GM21786 (cell line): ENCODE data around the gene TNFRSF12A.

ENCODE experiments used
- ATAC-seq: cut with Tn5 transposase; IDR thresholded peaks from one replicate; pipeline ENCODE4 v1.9.1; 2021; ENCODE audit not compliant: unreplicated experiment

The TNFRSF12A gene

DNA sequence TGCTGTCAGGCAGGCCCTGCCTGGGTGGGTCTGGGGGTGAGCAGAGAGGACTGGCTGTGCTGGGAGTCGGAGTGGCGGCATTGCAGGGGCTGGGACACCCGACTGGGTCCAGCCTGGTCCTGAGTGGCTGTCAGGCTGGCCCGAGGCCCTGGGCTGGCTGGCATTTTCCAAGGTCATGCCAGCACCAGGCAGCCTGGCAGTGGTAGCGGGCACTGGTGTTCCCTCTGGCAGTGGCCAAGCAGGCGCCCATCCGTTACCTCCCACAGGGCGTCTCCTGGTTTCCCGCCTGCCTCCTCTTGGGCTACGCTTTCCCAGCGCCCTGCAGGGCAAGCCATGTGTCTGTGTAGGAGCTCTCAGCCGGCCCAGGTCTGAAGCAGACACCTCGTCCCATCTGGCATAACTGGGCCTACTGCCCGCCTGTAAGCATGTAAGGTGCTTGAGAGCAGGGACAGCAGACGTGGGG, 34.2 kb upstream of the TNFRSF12A start:
- no peak for ATAC-seq

DNA sequence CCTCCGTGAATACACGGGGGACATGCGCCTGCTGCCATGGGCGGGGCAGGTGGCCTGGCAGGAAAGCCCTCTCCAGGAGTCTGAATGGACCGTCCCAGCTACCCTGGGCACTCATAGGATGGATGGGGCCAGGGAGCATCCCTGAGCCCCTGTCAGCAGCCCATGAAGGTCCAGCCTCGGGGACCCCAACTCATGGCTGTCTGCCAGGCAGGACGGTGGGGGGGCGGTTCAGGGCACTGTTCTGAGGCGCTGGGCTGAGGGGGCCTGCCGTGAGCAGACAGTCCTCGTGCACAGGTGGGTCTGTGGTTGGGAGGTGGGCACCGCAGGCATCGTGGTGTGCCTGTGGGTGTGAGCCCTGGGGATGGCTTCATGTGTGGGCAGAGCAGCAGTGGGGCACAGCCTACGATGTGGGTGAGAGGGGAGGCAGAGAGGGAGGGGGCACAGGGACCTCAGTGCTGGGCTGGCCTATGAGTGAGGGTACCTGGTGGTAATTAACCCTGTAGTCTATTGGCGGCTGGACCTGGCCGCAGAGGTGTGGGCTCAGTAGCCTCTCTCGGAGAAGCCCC, 33.5 kb upstream of the TNFRSF12A start:
- ATAC-seq: no peak

DNA sequence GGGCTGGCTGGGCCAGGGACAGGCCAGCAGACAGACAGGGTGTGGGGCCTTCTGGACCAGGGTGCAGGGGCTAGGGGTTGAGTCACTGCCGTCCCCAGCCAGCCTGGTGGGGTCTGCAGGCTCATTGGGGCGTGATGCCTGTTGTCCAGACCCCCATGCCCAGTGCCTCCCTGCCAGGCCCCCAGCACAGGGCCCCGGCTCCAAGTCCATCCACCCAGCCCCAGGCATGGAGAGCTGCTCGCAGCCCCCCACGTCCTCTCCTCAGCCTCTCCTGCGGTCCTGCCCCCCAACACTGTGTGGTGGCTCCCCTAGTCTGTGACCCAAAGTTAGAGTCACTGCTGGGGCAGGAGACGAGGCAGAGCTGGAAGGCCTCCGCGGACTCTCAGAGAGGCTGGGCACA, 32.9 kb upstream of the TNFRSF12A start:
- no peak for ATAC-seq

DNA sequence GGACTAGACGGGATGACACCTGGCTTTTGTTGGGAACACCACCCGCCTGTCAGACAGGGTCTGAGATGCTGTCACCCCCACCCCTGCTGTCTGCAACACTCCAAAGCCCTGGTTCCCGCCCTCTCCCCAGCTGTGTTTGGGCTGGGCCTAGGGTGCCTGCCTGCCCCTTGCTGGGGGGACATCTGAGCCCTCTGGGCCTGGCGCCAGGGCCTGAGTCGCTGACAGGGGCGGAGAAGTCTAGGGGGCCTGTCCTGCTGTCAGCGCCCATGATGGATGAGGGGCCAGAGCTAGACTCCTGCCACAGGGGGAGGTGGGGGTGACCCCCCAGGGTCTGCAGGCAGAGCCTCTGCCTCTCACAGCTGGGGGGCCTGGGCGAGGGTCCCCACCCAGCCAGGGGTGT, 32.3 kb upstream of the TNFRSF12A start:
- ATAC-seq: no peak

DNA sequence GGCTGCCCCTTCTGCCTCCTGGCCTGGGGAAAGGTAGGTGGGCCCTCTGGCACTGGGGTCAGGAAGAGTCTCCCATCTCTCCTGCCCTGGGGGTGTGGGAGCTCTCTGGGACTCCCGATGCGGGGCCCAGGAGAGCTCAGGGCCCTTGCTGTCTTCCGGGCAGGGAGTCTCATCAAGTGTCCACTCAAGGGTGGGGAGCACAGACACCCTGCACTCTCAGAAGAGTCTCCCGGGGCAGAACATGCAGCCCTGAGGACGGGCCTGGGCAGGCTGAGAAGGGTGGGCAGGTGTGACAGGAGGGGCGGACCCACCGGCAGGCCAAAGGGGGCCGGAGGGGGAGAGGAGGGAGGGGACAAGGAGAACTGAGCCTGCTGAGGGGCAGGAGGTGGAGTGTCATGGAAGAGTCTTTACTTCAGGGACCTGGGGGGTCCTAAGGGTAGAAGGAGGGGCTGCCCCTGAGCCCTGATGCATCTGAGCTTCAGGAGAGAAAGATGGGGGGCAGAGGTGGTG, 31.5 kb upstream of the TNFRSF12A start:
- ATAC-seq: no peak

DNA sequence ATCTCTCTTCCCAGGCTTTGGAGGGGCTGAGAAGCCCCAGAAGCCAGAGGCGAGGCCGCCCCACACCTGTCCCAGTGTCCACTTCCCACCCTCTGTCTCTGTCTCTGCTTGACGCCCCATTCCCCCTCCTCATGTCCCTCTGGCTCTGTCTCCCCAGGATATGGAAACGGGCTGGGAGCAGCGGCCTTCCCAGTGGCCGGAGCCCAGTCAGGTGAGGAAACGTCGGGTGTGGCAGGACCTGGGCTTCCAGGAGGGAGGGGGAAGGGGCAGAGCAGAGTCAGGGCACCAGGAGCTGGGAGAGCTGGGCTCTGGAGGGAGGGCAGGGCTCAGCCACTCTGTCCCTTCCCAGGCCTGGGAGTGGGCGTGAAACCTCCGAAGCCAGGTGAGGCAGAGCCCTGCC, 29.3 kb upstream of the TNFRSF12A start:
- ATAC-seq: no peak

DNA sequence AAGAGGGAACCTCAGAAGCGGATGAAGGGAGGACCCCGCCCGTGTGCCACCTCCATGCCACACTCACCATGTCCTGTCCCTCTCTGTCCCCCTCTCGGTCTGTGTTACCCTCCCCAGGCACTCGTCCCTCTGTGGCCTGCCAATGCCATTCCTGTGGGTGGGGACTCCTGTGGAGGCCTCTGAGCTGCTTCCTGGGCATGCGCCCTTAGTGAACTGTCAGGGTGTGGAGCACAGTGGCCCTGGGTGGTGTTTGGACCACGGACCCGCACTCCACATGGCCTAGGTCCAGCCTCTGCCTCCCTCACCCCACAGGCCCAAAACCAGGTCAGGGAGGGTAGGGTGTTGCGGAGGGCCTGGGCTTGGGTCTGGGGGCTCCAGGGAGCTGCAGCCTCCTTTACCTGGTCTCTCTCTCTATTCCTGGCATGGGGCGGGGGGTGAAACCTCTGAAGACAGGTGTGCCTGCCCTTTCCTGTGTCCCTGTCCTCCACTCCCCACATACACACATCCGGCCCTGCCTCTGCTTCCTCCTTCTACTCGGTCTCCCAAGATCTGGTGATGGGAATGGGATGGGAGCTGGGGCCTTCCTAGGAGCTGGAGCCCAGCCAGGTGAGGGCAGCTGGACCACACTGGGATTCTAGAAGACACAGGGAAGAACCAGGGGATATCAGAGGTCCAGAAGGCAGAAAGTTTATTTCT, 28.5 kb upstream of the TNFRSF12A start:
- no peak for ATAC-seq

DNA sequence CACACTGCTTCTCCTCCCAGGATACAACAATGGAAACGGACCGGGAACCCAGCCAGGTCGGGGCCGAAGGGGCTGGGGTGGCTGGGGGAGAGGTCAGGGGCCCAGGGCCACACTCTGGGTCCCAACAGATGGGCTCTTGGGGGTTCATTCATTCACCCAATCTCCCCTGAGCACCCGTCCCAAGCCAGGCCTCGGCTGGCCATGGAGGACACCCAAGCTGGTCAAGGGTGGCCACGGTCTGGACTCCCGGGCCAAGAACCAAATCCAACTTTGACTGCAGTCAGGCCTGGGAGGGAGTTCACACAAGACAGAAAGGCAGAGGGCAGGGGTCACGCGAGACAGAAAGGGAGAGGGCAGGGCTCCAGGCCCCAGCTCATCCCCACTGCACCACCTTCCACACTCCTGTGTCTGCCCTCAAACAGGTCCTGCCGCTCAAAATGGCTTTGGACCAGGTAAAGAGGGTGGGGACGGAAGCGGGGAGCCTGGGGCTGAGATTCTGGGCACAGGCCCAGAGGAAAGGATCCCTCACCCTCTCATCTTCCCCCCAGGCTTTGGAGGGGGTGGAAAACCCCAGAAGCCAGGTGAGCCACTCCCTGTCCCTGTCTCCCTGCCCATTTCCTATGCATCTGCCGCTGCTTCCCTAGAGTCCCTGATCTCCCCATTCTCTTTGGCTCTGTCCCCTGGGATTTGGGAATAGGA, 27.6 kb upstream of the TNFRSF12A start:
- no peak for ATAC-seq

DNA sequence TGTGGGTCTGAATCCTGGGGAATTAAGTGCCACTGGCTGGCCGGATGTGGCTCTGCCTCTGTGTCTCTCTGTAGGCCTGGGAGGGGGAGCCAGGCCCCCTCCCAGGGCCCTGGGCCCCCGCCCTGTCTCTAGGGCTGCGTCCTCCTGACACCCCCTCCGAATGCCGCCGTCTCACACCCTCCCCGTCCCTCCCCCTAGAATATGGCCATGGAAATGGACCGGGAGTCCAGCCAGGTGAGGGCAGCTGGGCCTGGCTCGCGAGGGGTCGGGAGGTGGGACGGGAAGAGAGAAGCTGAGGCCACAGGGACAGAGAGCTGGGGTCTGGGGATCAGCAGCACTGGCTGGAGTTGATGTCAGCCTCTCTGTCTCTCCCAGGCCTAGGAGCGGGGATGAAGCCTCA, 23.9 kb upstream of the TNFRSF12A start:
- no peak for ATAC-seq

DNA sequence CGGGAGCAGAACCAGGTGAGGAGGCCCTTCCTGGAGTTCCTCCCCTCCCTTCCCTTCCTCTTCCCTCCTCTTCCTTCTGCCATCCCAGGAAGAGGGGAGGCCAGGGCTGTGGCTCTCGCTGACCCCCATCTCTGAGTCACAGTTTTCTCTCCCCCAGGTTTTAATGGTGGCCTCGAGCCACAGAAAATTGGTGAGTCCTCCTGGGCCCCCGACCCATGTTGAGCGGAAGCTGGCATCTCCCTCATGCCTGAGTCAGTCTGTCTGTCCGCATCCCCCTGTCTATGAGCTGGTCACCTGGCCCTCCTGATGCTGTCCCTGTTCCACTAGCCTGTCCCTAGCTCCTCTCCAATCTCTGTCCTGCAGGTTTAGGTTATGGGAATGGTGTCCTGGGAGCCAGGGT, 20.2 kb upstream of the TNFRSF12A start:
- ATAC-seq: no peak

DNA sequence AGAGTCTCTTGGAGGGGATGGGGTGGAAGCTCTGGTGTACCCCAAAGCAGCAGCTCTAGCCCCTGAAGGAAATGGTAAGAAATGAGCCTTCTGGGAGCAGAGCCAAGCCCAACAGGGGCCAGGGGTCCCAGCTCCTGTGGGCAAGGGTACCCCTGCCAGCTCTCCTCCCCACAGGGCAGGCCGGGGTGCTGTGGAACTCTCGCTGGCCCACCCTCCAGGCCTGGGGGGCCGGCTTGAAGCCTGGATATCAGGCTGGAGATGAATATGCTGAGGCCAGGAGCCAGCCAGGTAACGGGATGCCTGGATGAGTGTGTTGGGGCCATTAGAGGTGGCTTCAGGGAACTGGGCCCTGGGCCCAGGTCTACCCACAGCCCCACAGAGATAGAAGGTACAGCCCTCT, 19.6 kb upstream of the TNFRSF12A start:
- no peak for ATAC-seq

DNA sequence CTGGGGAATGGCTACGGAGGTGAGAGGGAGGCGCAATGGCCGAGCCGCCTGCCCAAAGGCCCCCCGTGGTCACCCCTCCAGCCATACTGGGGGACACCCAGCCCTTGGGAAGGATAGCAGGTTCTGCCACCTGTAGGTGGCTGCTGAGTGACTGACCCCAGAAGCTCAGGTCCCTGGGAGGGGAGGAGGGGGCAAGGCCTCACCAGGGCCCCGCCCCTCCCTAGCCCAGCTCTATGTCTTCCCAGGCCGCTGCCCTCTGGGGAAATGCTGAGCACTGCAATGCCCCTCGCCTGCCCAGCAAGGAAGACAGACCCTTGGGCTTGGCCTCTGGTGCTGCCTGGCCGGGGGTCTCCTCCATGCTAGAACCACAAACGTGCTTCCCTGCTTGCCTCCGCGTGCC, 18.9 kb upstream of the TNFRSF12A start:
- ATAC-seq: no peak

DNA sequence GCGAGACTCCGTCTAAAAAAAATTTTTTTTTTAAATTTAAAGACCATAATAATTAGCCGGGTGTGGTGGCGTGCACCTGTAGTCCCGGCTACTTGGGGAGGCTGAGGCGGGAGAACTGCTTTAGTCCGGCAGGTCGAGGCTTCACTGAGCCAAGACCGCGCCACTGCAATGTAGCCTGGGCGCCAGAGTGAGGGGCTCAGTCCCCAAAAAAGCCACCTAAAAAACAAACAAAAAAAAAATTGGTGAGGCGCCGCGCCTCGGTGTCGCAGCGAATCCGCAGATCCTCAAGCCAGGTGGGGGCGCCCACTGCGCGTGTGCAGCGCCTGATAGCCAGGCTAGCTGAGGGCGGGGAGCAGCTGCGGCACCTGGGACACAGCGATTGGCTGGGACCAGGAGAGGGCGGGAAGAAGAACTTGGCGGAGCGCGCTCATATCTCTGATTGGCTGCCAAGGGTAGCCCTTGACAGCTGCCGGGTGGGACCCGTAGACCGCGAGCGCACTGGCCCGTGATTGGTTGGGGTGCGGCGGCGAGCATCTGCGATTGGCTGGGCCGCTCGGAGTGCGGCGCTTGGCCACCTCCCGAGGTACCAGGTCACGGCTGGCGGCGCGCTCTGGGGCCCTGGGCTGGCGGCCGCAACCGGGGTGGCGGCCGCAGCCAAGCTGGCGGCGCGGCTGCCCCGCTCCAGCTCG, 16.4 kb upstream of the TNFRSF12A start:
- peak; percentile 98 for ATAC-seq

DNA sequence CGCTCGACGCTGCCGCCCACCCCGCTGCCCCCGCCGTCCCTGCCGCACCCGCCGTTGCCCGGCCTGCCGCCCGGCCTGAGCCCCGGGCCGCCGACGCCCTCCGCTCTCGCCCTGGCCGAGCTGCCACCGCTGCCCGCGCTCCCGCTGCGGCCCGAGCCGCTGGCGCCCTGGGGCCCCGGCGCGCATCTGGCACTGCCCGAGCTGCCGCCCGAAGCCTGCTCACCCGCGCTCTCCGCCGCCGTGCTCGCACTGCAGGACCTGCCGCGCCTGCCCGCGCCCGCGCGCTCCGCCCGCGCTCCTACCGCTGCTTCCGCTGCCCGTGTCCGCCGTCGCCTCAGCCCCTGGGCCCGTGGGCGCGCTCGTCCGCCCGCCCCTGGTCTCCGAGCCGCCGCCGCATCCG, 15.8 kb upstream of the TNFRSF12A start:
- ATAC-seq: no peak

DNA sequence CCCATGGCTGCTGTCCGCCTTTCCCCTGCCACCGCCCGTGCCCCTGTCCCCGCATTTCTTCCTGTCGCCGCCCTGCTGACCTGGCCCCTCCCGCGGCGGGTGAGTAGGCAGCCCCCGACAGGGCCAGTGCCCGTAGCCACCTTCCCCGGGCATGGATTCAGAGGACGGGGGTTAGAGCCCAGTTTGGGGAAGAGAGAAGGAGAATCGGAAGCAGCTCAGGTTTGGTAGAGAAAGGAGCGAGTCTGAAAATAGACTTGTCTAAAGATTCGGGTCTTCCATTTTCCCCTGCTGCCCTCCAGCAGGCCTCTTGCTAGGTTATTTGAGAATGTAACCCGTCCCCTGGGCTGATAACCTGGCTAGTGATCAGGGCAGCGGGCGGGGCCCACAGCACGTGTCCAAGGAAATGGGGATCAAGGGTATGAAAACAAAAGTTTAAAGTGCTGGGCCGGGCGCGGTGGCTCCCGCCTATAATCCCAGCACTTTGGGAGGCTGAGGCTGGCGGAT, 15.3 kb upstream of the TNFRSF12A start:
- ATAC-seq: no peak

DNA sequence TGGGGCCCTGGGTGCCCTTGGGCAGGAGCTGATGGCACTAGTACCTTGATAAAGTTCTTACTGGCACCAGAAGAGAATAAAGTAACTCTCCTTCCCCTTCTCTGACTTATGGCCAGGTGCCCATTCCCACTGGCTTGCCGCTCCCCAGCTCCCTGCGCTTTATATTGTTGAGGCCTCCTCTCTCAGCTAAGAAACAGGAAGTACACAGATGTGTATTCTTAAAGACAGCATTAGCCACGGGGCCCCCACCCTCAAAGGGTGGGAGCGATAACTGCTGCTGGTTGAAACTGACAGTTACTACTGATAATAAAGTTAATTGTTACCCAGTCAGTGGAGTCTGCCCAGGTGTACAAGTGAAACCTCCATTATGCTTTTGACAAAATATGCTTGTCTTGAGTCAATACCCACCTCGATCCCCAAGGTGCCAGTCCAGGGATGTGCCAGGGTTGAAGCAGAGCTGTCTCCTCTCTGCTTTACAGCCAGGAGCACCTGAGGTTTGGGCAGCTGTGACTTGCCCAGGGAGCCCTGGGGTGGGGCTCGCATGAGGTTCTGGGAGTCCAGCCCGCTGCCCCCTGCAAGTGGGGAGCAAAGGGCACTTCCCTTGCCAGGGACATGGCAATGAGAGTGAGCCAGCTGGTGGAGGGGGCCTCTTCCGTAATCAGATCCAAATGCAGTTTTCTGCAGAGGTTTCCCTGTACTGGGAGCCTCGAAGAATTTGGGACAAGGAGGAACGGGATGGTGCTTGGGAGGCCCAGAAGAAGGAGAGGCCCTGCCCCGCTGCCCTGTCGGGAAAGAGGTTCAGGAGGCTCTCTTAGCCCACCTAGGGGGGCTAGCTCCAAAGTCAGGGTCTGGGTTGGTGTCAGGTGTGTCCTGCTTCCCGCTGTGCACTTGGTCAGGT, 12.9 kb upstream of the TNFRSF12A start:
- ATAC-seq: no peak

DNA sequence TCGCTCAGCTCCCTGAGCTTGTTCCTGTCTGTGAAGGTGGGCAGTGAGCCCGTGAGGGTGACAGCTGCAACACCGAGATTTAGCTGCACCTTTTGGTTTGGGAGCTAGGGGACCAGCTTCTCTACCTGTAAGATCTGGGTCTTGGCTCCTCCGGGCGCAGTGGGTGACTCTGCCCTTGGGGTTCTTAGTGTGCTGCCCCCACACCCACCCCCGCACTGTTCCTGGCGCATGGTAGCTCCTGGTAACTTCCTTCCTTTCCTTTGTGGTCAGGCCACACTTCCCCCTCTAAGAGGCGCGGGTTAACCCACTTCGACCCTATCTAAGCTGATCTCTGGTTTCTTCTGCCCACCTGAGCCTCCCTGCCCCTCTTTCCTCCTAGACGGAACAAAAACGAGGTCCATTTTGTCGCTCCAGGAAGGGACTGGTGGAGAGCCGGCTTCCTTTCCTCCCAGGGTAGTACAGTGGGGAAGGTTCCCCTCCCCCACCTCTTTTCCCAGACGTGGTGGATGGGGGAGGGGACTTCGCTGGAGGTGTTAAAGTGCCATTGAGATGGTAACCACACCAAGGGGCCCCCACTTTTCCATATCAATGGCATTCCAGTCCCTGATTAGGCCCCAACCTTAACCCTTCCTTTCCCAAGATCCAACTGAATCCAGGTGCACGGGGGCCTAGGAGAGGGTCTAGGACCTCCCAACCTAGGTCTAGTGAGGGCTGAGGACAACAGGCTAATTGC, 12.0 kb upstream of the TNFRSF12A start:
- ATAC-seq: no peak

DNA sequence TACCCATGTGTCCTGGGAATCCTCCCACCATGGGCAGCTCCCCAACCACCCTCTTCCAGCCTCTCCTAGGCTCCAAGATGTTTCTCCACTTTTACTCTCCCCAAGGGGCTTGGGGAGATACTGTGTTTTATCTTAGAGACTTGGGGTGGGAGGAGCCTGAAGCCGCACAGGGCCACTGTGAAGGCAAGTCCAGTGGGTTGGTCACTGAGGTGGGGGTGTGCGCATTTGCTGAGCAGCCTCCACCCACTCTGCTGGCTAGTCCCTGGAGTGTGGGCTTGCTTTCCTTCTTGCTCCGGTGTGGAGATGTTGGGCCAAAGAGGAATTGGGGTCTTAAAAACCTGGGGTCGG, 11.5 kb upstream of the TNFRSF12A start:
- no peak for ATAC-seq

DNA sequence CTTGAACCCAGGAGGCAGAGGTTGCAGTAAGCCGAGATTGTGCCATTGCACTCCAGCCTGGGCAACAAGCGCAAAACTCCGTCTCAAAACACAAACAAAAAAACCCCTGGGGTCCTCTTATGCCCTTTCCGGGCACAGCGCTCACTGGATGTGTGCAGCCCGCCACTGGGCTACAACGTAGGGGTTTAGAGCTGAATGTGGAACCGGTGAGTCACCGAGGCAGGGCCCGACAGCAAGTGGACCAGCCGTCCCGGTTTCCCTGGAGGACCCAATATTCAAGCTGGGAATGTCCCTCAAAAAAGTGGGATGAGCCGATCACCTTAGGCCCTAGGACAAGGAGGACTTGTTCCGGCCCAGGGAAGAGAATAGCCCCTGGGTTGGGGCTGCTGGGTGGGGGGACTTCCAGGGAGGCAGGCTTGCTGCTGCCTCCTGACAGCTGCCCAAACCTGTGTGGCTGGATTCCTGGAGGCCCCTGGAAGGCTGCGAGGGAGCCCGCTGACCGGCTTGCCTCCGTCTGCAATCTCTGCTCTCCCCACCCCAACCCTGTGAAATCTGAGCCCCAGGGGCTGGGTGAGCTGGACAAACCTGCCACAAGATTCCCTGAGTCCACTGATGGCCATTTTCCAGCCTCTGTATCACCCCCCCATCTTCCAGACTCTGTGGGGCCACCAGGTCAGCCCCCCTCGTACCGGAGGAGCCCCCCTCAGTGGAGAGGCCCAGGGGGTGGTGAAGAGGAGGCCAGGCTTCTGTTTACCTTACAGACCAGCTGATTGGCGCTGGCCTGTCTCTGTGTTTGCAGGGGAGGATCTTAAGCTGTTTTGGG, 10.4 kb upstream of the TNFRSF12A start:
- no peak for ATAC-seq
